OCI-LY3 (cell line): ENCODE measurements around the gene OSBPL2.

Experiments used
- H2AFZ ChIP-seq: fragments of 200-600, 300-600 bp; shearing (Covaris generic); 2 replicates; pipeline ENCODE4 v1.6.0; 2014; ENCODE audit warnings: antibody characterized with exemption, low read depth, low read length
- H3K27ac ChIP-seq: fragments of 200-600, 300-600 bp; sonication (generic); 2 replicates; pipeline ENCODE4 v1.5.1; 2014; ENCODE audit warnings: mild to moderate bottlenecking, low read length, moderate library complexity, mixed read lengths
- H3K27me3 ChIP-seq: fragments of 200-600, 300-600 bp; sonication (generic); 2 replicates; pipeline ENCODE4 v1.6.1; 2014; ENCODE audit warnings: low read depth, low read length, mixed read lengths
- H3K36me3 ChIP-seq: fragments of 200-600, 300-600 bp; sonication (generic); replicated peaks from 2 replicates; pipeline ENCODE3; 2014; ENCODE audit warnings: low read depth, low read length, mixed read lengths
- H3K4me1 ChIP-seq: fragments of 300-600, 200-600 bp; sonication (generic); 2 replicates; pipeline ENCODE4 v1.6.1; 2014; ENCODE audit warnings: low read length, mixed read lengths
- H3K4me2 ChIP-seq: fragments of 200-600, 300-600 bp; sonication (generic); 2 replicates; pipeline ENCODE4 v1.6.1; 2014; ENCODE audit warnings: low read length, mixed read lengths
- H3K4me3 ChIP-seq: fragments of 300-600, 200-600 bp; sonication (generic); 2 replicates; pipeline ENCODE4 v1.5.1; 2014; ENCODE audit warnings: antibody characterized with exemption, mild to moderate bottlenecking, low read length, moderate library complexity
- H3K79me2 ChIP-seq: fragments of 300-600, 200-600 bp; shearing (Covaris generic); 2 replicates; pipeline ENCODE4 v1.6.1; 2014; ENCODE audit warnings: mild to moderate bottlenecking, low read length, mixed read lengths
- H3K9ac ChIP-seq: fragments of 300-600, 200-600 bp; shearing (Covaris generic); 2 replicates; pipeline ENCODE4 v1.6.0; 2014; ENCODE audit warnings: mild to moderate bottlenecking, low read length, moderate library complexity
- H3K9me3 ChIP-seq: fragments of 200-600, 300-600 bp; shearing (Covaris generic); 2 replicates; pipeline ENCODE4 v1.6.1; 2014; ENCODE audit warnings: low read length, mixed read lengths; ENCODE audit not compliant: insufficient read depth
- H4K20me1 ChIP-seq: fragments of 200-600, 300-600 bp; sonication (generic); 2 replicates; pipeline ENCODE4 v1.6.1; 2016; ENCODE audit warnings: low read length, mixed read lengths; ENCODE audit not compliant: insufficient read depth
- EZH2phosphoT487 ChIP-seq: fragments of 200-600 bp; shearing (Covaris generic); IDR thresholded peaks from 2 replicates; pipeline ENCODE4 v1.6.1; 2018; ENCODE audit warnings: antibody characterized with exemption, mixed run types, low read depth
- TF ChIP-seq, protein P1 (sequence below): fragments of 200-600, 300-600 bp; sonication (generic); IDR thresholded peaks from 2 replicates; pipeline ENCODE4 v1.5.1; 2014; ENCODE audit warnings: antibody characterized with exemption, low read length, low read depth

Gene OSBPL2

DNA sequence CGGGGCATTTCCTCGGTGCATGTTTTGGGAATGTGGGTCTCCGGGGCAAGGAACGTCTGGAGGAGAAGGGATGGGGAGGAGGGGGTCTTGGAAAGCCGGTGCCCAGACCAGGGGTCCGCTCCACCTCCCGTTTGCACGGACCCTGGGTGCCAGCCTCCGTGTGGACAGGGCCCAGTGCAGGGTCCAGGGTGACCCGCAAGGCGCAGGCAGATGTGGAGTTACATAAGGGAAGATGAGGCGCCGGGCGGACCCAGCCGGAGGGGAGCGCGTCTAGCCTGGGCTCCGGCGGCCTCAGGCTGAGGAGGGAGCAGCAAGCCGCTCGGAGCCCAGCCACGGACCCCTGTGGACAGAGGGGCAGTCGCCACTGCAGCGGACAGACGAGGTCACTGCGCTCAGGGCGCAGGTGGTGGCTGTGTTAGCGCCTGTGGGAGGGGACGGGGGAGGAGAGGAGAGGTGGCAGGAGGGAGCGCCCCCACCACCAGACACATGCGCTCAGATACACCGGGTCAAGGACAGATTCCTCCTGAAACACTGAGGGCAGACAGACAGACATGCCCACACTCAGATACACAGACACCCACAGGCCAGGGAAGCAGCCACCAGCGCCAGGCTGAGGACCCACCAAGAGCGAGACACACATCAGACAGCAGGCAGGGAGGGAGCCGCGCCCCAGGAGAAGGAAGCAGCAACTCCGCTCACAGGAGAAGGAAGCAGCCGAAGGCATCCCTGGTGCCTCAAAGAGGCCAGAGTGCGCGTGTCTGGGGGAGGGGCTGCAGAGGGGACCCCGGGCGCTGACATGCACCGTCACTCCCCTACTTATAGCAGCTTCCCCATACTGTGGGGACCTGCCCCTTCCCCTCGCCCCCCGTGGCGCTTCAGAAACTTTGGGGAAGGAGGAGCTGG is 17.4 kb upstream of the OSBPL2 start:
- Histone ChIP-seq H3K4me3 (no peak overlapping the region), H3K4me1 (no peaks in the 10 kb centered on the region), H2AFZ (no peak overlapping the region), H3K27ac (no peak overlapping the region), H3K9me3 (no peaks in the 10 kb centered on the region), H3K4me2 (no peak overlapping the region), H3K27me3 (no peaks in the 10 kb centered on the region), H3K79me2 (no peaks in the 10 kb centered on the region), H3K9ac (no peak overlapping the region), H4K20me1 (no peaks in the 10 kb centered on the region), H3K36me3 (no peaks in the 10 kb centered on the region)
- TF ChIP-seq EZH2phosphoT487 = no peak
- TF ChIP-seq, protein P1, sequence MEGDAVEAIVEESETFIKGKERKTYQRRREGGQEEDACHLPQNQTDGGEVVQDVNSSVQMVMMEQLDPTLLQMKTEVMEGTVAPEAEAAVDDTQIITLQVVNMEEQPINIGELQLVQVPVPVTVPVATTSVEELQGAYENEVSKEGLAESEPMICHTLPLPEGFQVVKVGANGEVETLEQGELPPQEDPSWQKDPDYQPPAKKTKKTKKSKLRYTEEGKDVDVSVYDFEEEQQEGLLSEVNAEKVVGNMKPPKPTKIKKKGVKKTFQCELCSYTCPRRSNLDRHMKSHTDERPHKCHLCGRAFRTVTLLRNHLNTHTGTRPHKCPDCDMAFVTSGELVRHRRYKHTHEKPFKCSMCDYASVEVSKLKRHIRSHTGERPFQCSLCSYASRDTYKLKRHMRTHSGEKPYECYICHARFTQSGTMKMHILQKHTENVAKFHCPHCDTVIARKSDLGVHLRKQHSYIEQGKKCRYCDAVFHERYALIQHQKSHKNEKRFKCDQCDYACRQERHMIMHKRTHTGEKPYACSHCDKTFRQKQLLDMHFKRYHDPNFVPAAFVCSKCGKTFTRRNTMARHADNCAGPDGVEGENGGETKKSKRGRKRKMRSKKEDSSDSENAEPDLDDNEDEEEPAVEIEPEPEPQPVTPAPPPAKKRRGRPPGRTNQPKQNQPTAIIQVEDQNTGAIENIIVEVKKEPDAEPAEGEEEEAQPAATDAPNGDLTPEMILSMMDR = no peak

DNA sequence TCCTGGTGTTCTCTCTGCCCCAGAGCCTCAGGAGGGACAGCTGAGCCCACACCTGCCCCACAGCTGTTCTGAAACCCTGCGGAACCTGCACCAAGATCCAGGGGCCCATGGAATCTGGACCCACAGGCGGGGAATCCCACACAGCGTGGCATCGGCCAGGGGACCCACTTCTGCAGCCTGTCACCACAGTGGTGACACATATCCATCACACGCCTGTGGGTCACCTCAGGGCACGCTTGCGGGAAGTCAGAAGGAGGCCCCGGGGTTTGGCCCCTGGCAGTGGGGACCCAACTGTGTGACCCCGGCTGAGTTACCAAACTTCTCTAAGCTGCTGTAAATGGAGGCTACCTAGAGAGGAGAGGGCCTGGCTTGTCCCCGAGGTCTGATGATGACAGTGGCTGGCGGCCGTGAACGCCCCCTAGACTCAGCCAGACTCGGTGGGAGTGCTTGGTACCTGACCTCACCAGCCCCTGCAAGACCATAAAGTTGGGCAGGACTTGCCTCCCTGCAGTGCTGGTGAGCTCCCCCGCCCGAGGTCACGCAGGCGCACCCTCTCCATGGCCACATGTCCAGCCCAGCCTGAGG is 16.0 kb upstream of the OSBPL2 start:
- H3K9me3 ChIP-seq = no peaks in the 10 kb centered on the region
- H3K27ac ChIP-seq = no peak overlapping the region
- H3K36me3 ChIP-seq = no peaks in the 10 kb centered on the region
- TF ChIP-seq EZH2phosphoT487 = no peak
- TF ChIP-seq, protein P1 = no peak
- no peaks in the 10 kb centered on the region for H3K79me2 ChIP-seq
- H3K4me1 ChIP-seq = no peaks in the 10 kb centered on the region
- no peak overlapping the region for H3K4me2 ChIP-seq
- H4K20me1 ChIP-seq = no peaks in the 10 kb centered on the region
- no peak overlapping the region for H3K9ac ChIP-seq
- H2AFZ ChIP-seq = no peak overlapping the region
- H3K27me3 ChIP-seq = no peaks in the 10 kb centered on the region
- no peak overlapping the region for H3K4me3 ChIP-seq

DNA sequence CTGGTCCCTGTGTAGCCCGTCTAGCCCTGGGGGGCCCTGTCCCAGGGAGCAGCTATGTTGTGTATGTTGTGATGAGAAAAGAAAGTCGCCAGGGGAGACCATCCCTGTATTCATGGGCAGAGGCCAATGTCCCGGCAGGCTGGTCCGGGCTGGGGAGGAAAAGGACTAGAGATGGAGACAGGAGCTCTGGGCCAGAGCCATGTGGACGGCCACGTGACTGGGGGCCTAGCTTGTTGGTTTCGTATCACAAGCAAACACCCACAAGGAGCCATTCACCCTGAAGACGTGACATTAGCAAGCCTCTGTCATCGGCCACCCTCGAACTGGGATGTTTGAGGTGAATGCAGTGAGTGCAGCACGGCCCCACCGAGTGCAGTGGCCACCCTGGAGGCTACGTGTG is 15.3 kb upstream of the OSBPL2 start:
- Histone ChIP-seq H3K4me1 (no peaks in the 10 kb centered on the region), H3K36me3 (no peaks in the 10 kb centered on the region), H4K20me1 (no peaks in the 10 kb centered on the region), H3K4me2 (no peak overlapping the region), H2AFZ (no peak overlapping the region), H3K9me3 (no peaks in the 10 kb centered on the region), H3K27ac (no peak overlapping the region), H3K27me3 (no peaks in the 10 kb centered on the region), H3K79me2 (no peaks in the 10 kb centered on the region), H3K9ac (no peak overlapping the region), H3K4me3 (no peak overlapping the region)
- TF ChIP-seq, protein P1 = no peak
- TF ChIP-seq EZH2phosphoT487 = no peak

DNA sequence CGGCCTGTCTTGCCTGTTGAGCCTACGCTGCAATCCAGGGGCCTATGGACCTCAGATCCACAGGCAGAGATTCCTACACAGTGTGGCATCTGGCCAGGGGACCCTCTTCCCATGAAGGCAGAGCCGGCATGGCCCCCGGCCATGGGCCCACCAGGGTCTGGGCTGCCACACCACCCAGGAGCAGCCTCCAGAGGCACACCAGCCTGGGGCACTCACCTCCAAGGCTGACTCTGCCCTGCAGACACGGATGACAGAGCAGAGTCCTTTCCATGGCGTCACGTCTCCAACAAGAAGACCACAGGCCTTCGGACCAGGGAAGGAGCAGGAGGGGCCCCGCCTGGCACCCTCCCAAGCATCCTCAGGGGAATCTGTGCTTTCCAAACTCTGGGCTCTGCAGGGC is 14.8 kb upstream of the OSBPL2 start:
- H3K27me3 ChIP-seq = no peaks in the 10 kb centered on the region
- no peak overlapping the region for H3K27ac ChIP-seq
- no peaks in the 10 kb centered on the region for H3K36me3 ChIP-seq
- no peaks in the 10 kb centered on the region for H3K79me2 ChIP-seq
- H3K9ac ChIP-seq = no peak overlapping the region
- H3K4me1 ChIP-seq = no peaks in the 10 kb centered on the region
- no peak overlapping the region for H3K4me2 ChIP-seq
- H2AFZ ChIP-seq = no peak overlapping the region
- H3K9me3 ChIP-seq = no peaks in the 10 kb centered on the region
- TF ChIP-seq, protein P1 = no peak
- no peak for TF ChIP-seq EZH2phosphoT487
- H3K4me3 ChIP-seq = no peak overlapping the region
- H4K20me1 ChIP-seq = no peaks in the 10 kb centered on the region
